HepG2 (cell line): ENCODE results near the gene GIPC3. TPM values are rescaled to one million over a fixed set of nuclear protein-coding genes. Genes with fewer than 3 reads are reported as not detected.

Experiments
- AHR ChIP-seq: IDR thresholded peaks from 2 replicates; pipeline ENCODE4 v1.6.1; 2018; ENCODE audit warnings: missing genetic modification reagents, missing compliant biosample characterization
- AKAP8 ChIP-seq: sonication (generic); formaldehyde crosslinking; IDR thresholded peaks from 2 replicates; pipeline ENCODE4 v1.5.1; 2020; ENCODE audit warnings: mild to moderate bottlenecking, missing genetic modification reagents
- DPF2 ChIP-seq: sonication (generic); formaldehyde crosslinking; IDR thresholded peaks from 2 replicates; pipeline ENCODE4 v1.4.0; 2020; ENCODE audit warnings: mild to moderate bottlenecking, low read depth, missing genetic modification reagents, borderline replicate concordance
- HNRNPUL1 ChIP-seq: fragments of 200-400 bp; formaldehyde crosslinking; IDR thresholded peaks from 2 replicates; pipeline ENCODE4 v1.6.1; 2017; ENCODE audit warnings: low read depth, mild to moderate bottlenecking, low read length, moderate library complexity
- MBD4 ChIP-seq: IDR thresholded peaks from 2 replicates; pipeline ENCODE4 v1.6.1; 2012; ENCODE audit warnings: low read length, inconsistent platforms, borderline replicate concordance
- POLR2A ChIP-seq, 2 experiments: IDR thresholded peaks; 2 replicates each; pipeline ENCODE4 v1.6.1; 2011; ENCODE audit warnings: low read depth in 2 of 2, low read length in 2 of 2, mild to moderate bottlenecking in 1 of 2, moderate library complexity in 1 of 2; ENCODE audit not compliant: insufficient read depth in 1 of 2
- RAD21 ChIP-seq: fragments of 450-650 bp; formaldehyde crosslinking; IDR thresholded peaks from 2 replicates; pipeline ENCODE4 v1.5.0; 2020; ENCODE audit warnings: mild to moderate bottlenecking
- SRSF4 ChIP-seq: fragments of 200-400 bp; formaldehyde crosslinking; IDR thresholded peaks from one replicate; pipeline ENCODE4 v1.6.1; 2018; ENCODE audit warnings: mild to moderate bottlenecking, low read depth, low read length, moderate library complexity; ENCODE audit not compliant: poor library complexity, severe bottlenecking
- ZNF749 ChIP-seq: sonication (generic); formaldehyde crosslinking; IDR thresholded peaks from 2 replicates; pipeline ENCODE4 v1.8.0; 2022; ENCODE audit warnings: mild to moderate bottlenecking, missing genetic modification reagents, moderate library complexity, borderline replicate concordance
- ZNF850 ChIP-seq: sonication (generic); formaldehyde crosslinking; conservative IDR thresholded peaks from 2 replicates; pipeline ENCODE4 v1.9.0; 2021; ENCODE audit warnings: mild to moderate bottlenecking, missing genetic modification reagents
- polyA plus RNA-seq, 8 experiments: library from polyadenylated mRNA; depleted of rRNA in 3 of 8; stranded (reverse) in 7 of 8; unstranded in 1 of 8; fragments of >200 nt; fragmentation: Illumina TruSeq in 4 of 8; extraction: Trizol in 4 of 8; gene quantifications; 2 replicates each; pipeline versions ENCODE4 v1.2.1 to v1.2.3, GENCODE V29; 2011 to 2016; ENCODE audit warnings: low read depth in 4 of 8, missing spikeins in 1 of 8, mixed read lengths in 1 of 8; ENCODE audit not compliant: insufficient read depth in 1 of 8
- total RNA-seq, 5 experiments: library from RNA; depleted of rRNA; stranded (reverse); fragments of >200 nt; fragmentation: Illumina TruSeq; extraction: Trizol; gene quantifications; 2 replicates each; pipeline ENCODE4 v1.2.3, GENCODE V29; 2016; ENCODE audit warnings: low read depth in 1 of 5
- TF ChIP-seq, protein P1 (sequence below): sonication (generic); formaldehyde crosslinking; IDR thresholded peaks from 2 replicates; pipeline ENCODE4 v1.5.0; 2020; ENCODE audit warnings: mild to moderate bottlenecking, missing genetic modification reagents
- TF ChIP-seq, protein P2 (sequence below): sonication (generic); formaldehyde crosslinking; IDR thresholded peaks from 2 replicates; pipeline ENCODE4 v1.9.0; 2022; ENCODE audit warnings: low read depth, missing genetic modification reagents
- TF ChIP-seq, protein P3 (sequence below): sonication (generic); formaldehyde crosslinking; IDR thresholded peaks from 2 replicates; pipeline ENCODE4 v1.4.0; 2020; ENCODE audit warnings: missing genetic modification reagents, borderline replicate concordance

The GIPC3 gene
- total and polyA plus RNA-seq, 2 of the 13 experiments (the other 11 are each of a cell fraction or from before 2014, with no cell fraction given) = 0.05 TPM; not detected in 1

DNA sequence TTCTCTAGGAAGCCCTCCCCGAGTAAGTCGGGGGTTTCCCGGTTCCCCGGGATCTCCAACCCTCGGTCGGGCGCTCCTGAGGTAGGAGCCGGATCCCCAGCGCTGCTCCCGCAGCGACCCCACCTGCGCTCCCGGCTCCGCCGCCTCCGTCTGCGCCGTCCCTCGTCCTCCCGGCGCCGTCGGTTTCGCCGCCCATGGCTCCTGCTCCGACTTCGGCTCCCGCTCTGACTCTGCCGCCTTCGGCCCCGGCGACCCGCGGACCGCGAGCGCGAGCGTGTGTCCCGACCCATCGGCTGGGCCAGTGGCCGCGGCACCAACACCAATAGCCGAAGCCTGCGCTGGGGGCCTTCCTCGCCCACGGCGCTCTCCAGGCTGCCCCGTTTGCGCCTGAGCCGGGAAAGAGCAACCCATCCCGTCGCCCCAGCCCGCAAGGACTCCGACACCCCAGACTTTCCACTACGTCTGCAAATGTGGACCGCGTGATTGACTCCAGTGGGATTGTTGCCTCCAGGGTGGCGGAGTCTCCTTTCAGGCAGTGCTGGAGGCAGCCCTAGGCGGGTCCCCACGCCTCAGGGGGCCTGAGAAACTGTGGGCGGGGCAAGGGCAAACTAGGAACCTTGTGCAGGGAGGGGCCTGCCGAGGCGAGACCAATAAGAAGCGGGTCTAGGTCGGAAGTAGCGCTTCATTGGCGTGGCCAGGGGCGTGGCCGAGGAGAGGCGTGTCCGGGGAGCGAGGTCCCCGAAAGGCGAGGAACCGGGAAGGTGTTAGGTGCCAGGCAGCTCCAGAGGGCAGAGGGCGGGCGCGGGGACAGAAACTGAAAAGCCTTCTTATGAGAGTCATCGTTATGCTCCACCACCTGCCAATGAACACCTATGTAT, 41.4 kb downstream of the GIPC3 start, which contains the start of gene CACTIN (continued):
- TF ChIP-seq, protein P1, sequence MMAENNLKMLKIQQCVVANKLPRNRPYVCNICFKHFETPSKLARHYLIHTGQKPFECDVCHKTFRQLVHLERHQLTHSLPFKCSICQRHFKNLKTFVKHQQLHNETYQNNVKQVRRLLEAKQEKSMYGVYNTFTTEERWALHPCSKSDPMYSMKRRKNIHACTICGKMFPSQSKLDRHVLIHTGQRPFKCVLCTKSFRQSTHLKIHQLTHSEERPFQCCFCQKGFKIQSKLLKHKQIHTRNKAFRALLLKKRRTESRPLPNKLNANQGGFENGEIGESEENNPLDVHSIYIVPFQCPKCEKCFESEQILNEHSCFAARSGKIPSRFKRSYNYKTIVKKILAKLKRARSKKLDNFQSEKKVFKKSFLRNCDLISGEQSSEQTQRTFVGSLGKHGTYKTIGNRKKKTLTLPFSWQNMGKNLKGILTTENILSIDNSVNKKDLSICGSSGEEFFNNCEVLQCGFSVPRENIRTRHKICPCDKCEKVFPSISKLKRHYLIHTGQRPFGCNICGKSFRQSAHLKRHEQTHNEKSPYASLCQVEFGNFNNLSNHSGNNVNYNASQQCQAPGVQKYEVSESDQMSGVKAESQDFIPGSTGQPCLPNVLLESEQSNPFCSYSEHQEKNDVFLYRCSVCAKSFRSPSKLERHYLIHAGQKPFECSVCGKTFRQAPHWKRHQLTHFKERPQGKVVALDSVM (CRISPR knock-in tag) = peak; percentile 53
- no peak for TF ChIP-seq DPF2 (CRISPR knock-in tag)
- no peak; the same call in 1 of the 2 replicates for TF ChIP-seq RAD21 (CRISPR knock-in tag)
- no peak for TF ChIP-seq HNRNPUL1
- peak; percentile 87 to 89 for TF ChIP-seq POLR2A (IDR thresholded peaks at IDR 0.05; ENCODE audit: insufficient read depth in 1 of 2, low read depth in 2 of 2, low read length in 2 of 2)
- TF ChIP-seq AKAP8 = peak; percentile 73; the same call in 1 of the 2 replicates
- peak; percentile 48; the same call in 1 of the 2 replicates for TF ChIP-seq AHR
- TF ChIP-seq, protein P2, sequence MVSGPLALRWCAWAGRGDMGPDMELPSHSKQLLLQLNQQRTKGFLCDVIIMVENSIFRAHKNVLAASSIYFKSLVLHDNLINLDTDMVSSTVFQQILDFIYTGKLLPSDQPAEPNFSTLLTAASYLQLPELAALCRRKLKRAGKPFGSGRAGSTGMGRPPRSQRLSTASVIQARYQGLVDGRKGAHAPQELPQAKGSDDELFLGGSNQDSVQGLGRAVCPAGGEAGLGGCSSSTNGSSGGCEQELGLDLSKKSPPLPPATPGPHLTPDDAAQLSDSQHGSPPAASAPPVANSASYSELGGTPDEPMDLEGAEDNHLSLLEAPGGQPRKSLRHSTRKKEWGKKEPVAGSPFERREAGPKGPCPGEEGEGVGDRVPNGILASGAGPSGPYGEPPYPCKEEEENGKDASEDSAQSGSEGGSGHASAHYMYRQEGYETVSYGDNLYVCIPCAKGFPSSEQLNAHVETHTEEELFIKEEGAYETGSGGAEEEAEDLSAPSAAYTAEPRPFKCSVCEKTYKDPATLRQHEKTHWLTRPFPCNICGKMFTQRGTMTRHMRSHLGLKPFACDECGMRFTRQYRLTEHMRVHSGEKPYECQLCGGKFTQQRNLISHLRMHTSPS (CRISPR knock-in tag) = no peak
- no peak for TF ChIP-seq ZNF749 (CRISPR knock-in tag)
- no peak for TF ChIP-seq SRSF4
- TF ChIP-seq ZNF850 (CRISPR knock-in tag) = no peak
- no peak for TF ChIP-seq MBD4
- TF ChIP-seq, protein P3, sequence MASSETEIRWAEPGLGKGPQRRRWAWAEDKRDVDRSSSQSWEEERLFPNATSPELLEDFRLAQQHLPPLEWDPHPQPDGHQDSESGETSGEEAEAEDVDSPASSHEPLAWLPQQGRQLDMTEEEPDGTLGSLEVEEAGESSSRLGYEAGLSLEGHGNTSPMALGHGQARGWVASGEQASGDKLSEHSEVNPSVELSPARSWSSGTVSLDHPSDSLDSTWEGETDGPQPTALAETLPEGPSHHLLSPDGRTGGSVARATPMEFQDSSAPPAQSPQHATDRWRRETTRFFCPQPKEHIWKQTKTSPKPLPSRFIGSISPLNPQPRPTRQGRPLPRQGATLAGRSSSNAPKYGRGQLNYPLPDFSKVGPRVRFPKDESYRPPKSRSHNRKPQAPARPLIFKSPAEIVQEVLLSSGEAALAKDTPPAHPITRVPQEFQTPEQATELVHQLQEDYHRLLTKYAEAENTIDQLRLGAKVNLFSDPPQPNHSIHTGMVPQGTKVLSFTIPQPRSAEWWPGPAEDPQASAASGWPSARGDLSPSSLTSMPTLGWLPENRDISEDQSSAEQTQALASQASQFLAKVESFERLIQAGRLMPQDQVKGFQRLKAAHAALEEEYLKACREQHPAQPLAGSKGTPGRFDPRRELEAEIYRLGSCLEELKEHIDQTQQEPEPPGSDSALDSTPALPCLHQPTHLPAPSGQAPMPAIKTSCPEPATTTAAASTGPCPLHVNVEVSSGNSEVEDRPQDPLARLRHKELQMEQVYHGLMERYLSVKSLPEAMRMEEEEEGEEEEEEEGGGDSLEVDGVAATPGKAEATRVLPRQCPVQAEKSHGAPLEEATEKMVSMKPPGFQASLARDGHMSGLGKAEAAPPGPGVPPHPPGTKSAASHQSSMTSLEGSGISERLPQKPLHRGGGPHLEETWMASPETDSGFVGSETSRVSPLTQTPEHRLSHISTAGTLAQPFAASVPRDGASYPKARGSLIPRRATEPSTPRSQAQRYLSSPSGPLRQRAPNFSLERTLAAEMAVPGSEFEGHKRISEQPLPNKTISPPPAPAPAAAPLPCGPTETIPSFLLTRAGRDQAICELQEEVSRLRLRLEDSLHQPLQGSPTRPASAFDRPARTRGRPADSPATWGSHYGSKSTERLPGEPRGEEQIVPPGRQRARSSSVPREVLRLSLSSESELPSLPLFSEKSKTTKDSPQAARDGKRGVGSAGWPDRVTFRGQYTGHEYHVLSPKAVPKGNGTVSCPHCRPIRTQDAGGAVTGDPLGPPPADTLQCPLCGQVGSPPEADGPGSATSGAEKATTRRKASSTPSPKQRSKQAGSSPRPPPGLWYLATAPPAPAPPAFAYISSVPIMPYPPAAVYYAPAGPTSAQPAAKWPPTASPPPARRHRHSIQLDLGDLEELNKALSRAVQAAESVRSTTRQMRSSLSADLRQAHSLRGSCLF = no peak
